GM23338 (cell line): Measurements from ENCODE around the gene EIF3L. TPM values are rescaled to one million over a fixed set of nuclear protein-coding genes. Genes with fewer than 3 reads are reported as not detected.

ENCODE experiments used
- ATAC-seq: fragments of 200-7000 bp; cut with Tn5 transposase; 3 replicates; pipeline ENCODE4 v1.9.1; 2020
- DNase-seq: peaks from one replicate; pipeline ENCODE4 v3.0.0-alpha.2; 2015; ENCODE audit warnings: low spot score
- H2AFZ ChIP-seq: fragments of 200-600 bp; sonication (generic); 2 replicates; pipeline ENCODE4 v1.8.0; 2016; ENCODE audit warnings: antibody characterized with exemption, mild to moderate bottlenecking, moderate library complexity
- H3F3A ChIP-seq: fragments of 200-600 bp; sonication (generic); replicated peaks from 2 replicates; pipeline ENCODE4 v1.8.0; 2017; ENCODE audit warnings: antibody characterized with exemption, mixed run types, low read depth
- H3K27ac ChIP-seq: fragments of 200-600 bp; sonication (generic); 2 replicates; pipeline ENCODE4 v1.6.1; 2016; ENCODE audit warnings: low read depth
- H3K27me3 ChIP-seq: fragments of 200-600 bp; sonication (generic); 2 replicates; pipeline ENCODE4 v1.8.0; 2016; ENCODE audit warnings: mild to moderate bottlenecking, mixed run types, moderate library complexity; ENCODE audit not compliant: insufficient read depth
- H3K36me3 ChIP-seq: fragments of 200-600 bp; sonication (generic); 2 replicates; pipeline ENCODE4 v1.8.0; 2016; ENCODE audit warnings: mild to moderate bottlenecking; ENCODE audit not compliant: insufficient read depth
- H3K4me1 ChIP-seq: fragments of 200-600 bp; sonication (generic); 2 replicates; pipeline ENCODE4 v1.8.0; 2016; ENCODE audit warnings: mild to moderate bottlenecking, moderate library complexity; ENCODE audit not compliant: insufficient read depth
- H3K4me2 ChIP-seq: fragments of 200-600 bp; sonication (generic); 2 replicates; pipeline ENCODE4 v1.7.1; 2017; ENCODE audit warnings: mixed run types
- H3K4me3 ChIP-seq: fragments of 200-600 bp; sonication (generic); 2 replicates; pipeline ENCODE4 v1.6.1; 2016; ENCODE audit warnings: mixed run types
- H3K79me2 ChIP-seq: fragments of 200-600 bp; sonication (generic); replicated peaks from 2 replicates; pipeline ENCODE4 v1.8.0; 2017; ENCODE audit warnings: mild to moderate bottlenecking; ENCODE audit not compliant: insufficient read depth
- H3K9me2 ChIP-seq: fragments of 200-600 bp; sonication (generic); 2 replicates; pipeline ENCODE4 v1.8.0; 2017; ENCODE audit not compliant: insufficient read depth
- H4K20me1 ChIP-seq: fragments of 200-600 bp; sonication (generic); replicated peaks from 2 replicates; pipeline ENCODE4 v1.8.0; 2017; ENCODE audit warnings: mild to moderate bottlenecking; ENCODE audit not compliant: insufficient read depth
- H3K27ac Mint-ChIP-seq: 2 replicates; pipeline ENCODE4 v1.8.0; 2020; ENCODE audit warnings: inconsistent platforms, mild to moderate bottlenecking, moderate library complexity, mixed read lengths
- H3K27me3 Mint-ChIP-seq: 3 replicates; pipeline ENCODE4 v1.8.0; 2022; ENCODE audit warnings: low read depth, mild to moderate bottlenecking, moderate library complexity, mixed read lengths, inconsistent platforms; ENCODE audit not compliant: insufficient read depth, poor library complexity
- H3K36me3 Mint-ChIP-seq: 3 replicates; pipeline ENCODE4 v1.8.0; 2021; ENCODE audit warnings: low read depth, mild to moderate bottlenecking, inconsistent platforms, moderate library complexity, mixed read lengths
- H3K4me1 Mint-ChIP-seq: 3 replicates; pipeline ENCODE4 v1.8.0; 2020; ENCODE audit warnings: mild to moderate bottlenecking, inconsistent platforms, mixed read lengths
- H3K4me3 Mint-ChIP-seq: 3 replicates; pipeline ENCODE4 v1.8.0; 2021; ENCODE audit warnings: moderate library complexity, mild to moderate bottlenecking, inconsistent platforms, mixed read lengths
- H3K9me3 Mint-ChIP-seq: 3 replicates; pipeline ENCODE4 v1.8.0; 2020; ENCODE audit warnings: moderate library complexity, mild to moderate bottlenecking, inconsistent platforms, mixed read lengths
- JUNB ChIP-seq: IDR thresholded peaks from one replicate; pipeline ENCODE4 v1.6.1; 2016; ENCODE audit warnings: antibody characterized with exemption; ENCODE audit not compliant: unreplicated experiment
- ZNF114 ChIP-seq: fragments of 250-450 bp; sonication (Bioruptor Pico); IDR thresholded peaks from 2 replicates; pipeline ENCODE4 v1.5.0; 2020; ENCODE audit warnings: mild to moderate bottlenecking, moderate library complexity
- polyA plus RNA-seq: library from polyadenylated mRNA; unstranded; fragments of >200 nt; fragmentation: Nextera tagmentation; extraction: Ambion mirVana; gene quantifications from 2 replicates; pipeline ENCODE4 v1.2.1, GENCODE V29; 2016
- total RNA-seq: library from RNA; depleted of rRNA; stranded (reverse); fragments of >200 nt; shearing (Covaris generic); gene quantifications from 2 replicates; pipeline ENCODE4 v1.2.3, GENCODE V29; 2014
- TF ChIP-seq, protein P1 (sequence below): IDR thresholded peaks from 2 replicates; pipeline ENCODE4 v1.6.1; 2016; ENCODE audit warnings: antibody characterized with exemption
- TF ChIP-seq, protein P2 (sequence below): fragments of 250-450 bp; sonication (Bioruptor Pico); IDR thresholded peaks from 2 replicates; pipeline ENCODE4 v1.5.0; 2020; ENCODE audit warnings: mild to moderate bottlenecking, moderate library complexity

EIF3L gene
- total and polyA plus RNA-seq, 2 experiments from 2014 or later: 430 to 459 TPM

DNA sequence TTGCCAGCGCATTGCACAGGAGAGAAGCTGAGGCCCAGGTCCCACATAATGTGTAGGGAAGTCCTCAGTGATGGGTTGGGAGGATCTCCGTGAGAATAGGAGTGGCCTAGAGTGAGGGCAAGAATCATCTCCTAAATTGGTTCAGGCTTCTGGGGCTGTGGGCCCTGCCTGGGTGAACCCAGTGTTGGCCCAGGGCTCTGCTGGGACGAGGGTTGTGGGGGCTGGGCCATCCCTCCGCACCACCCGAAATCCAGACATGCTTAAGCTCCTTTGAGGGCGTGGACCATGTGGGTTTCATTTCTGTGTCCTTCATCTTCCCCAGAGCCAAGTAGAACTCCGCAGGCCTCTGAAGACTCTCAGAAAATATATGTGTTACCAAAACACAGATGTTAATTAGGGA is 60.5 kb downstream of the EIF3L start:
- H3K4me2 ChIP-seq: no peak overlapping the region
- Mint-ChIP-seq H3K36me3 (peaks cover 11% of the 10 kb centered on the region), H3K9me3 (no peaks in the 10 kb centered on the region; the same call in 2 of the 3 replicates), H3K4me1 (peaks cover 41% of the 10 kb centered on the region), H3K4me3 (no peak overlapping the region; the same call in 2 of the 3 replicates), H3K27ac (no peak overlapping the region), H3K27me3 (peaks cover 13% of the 10 kb centered on the region)
- H3K4me3 ChIP-seq: no peak overlapping the region
- H3K79me2 ChIP-seq: no peaks in the 10 kb centered on the region; the same call in 1 of the 2 replicates
- H3K36me3 ChIP-seq: no peaks in the 10 kb centered on the region
- peaks cover 25% of the 10 kb centered on the region for H3K4me1 ChIP-seq
- ATAC-seq: no peak
- no peaks in the 10 kb centered on the region for H3K27me3 ChIP-seq
- peaks cover 3% of the 10 kb centered on the region; the same call in 1 of the 2 replicates for H3K9me2 ChIP-seq
- peak overlapping the region; percentile 66; the same call in 1 of the 2 replicates for H3K27ac ChIP-seq
- H3F3A ChIP-seq: peaks cover 20% of the 10 kb centered on the region
- TF ChIP-seq, protein P1, sequence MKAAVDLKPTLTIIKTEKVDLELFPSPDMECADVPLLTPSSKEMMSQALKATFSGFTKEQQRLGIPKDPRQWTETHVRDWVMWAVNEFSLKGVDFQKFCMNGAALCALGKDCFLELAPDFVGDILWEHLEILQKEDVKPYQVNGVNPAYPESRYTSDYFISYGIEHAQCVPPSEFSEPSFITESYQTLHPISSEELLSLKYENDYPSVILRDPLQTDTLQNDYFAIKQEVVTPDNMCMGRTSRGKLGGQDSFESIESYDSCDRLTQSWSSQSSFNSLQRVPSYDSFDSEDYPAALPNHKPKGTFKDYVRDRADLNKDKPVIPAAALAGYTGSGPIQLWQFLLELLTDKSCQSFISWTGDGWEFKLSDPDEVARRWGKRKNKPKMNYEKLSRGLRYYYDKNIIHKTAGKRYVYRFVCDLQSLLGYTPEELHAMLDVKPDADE: no peak
- TF ChIP-seq JUNB (no peak), ZNF114 (no peak)
- H4K20me1 ChIP-seq: no peaks in the 10 kb centered on the region; the same call in 1 of the 2 replicates
- H2AFZ ChIP-seq: no peak overlapping the region
- DNase-seq: no peak

DNA sequence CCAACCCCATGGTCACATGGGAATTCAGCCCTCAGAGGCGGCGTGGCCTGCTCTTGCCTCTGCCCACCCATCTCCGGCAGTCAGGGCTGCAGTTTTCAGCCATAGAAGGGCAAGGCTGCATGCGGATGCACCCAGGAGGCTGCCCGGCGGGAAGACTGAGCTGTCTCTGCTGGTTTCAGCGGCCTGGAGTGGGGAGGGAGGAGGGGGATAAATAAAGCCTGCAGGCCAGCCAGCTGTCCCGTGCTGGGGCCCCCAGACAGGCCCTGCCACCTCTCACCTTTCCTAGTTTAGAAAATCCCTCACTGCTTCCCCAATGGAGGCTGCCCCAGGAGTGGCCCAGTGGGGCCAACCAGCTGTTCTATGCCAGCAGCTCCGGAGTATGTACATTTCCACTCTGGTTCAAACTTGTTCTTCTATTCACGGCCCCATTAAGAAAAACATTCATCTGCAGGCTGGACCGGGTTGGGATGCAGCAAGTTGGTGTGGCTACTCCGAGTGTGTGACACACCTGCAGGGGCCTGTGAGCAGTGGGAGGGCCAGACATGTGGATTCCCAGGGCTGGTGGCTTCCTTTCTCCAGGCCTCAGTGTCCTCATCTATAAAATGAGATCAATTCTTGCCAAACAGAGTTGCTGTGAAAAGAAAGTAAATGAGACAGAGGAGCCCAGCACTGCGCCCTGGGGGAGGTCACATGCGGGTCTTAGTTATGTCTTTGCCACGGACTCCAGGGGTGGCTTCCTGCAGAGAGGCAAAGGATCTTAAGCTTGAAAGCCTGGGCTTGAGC is 61.9 kb downstream of the EIF3L start:
- no peak overlapping the region for H2AFZ ChIP-seq
- peaks cover 11% of the 10 kb centered on the region for H3F3A ChIP-seq
- no peaks in the 10 kb centered on the region for H3K9me2 ChIP-seq
- ATAC-seq: peak; percentile 16
- Mint-ChIP-seq H3K4me3 (no peak overlapping the region), H3K36me3 (peaks cover 11% of the 10 kb centered on the region), H3K4me1 (peaks cover 35% of the 10 kb centered on the region), H3K27me3 (peaks cover 8% of the 10 kb centered on the region), H3K9me3 (no peaks in the 10 kb centered on the region; the same call in 2 of the 3 replicates), H3K27ac (peak overlapping the region; percentile 45; the same call in 1 of the 2 replicates)
- TF ChIP-seq JUNB: no peak
- TF ChIP-seq, protein P2, sequence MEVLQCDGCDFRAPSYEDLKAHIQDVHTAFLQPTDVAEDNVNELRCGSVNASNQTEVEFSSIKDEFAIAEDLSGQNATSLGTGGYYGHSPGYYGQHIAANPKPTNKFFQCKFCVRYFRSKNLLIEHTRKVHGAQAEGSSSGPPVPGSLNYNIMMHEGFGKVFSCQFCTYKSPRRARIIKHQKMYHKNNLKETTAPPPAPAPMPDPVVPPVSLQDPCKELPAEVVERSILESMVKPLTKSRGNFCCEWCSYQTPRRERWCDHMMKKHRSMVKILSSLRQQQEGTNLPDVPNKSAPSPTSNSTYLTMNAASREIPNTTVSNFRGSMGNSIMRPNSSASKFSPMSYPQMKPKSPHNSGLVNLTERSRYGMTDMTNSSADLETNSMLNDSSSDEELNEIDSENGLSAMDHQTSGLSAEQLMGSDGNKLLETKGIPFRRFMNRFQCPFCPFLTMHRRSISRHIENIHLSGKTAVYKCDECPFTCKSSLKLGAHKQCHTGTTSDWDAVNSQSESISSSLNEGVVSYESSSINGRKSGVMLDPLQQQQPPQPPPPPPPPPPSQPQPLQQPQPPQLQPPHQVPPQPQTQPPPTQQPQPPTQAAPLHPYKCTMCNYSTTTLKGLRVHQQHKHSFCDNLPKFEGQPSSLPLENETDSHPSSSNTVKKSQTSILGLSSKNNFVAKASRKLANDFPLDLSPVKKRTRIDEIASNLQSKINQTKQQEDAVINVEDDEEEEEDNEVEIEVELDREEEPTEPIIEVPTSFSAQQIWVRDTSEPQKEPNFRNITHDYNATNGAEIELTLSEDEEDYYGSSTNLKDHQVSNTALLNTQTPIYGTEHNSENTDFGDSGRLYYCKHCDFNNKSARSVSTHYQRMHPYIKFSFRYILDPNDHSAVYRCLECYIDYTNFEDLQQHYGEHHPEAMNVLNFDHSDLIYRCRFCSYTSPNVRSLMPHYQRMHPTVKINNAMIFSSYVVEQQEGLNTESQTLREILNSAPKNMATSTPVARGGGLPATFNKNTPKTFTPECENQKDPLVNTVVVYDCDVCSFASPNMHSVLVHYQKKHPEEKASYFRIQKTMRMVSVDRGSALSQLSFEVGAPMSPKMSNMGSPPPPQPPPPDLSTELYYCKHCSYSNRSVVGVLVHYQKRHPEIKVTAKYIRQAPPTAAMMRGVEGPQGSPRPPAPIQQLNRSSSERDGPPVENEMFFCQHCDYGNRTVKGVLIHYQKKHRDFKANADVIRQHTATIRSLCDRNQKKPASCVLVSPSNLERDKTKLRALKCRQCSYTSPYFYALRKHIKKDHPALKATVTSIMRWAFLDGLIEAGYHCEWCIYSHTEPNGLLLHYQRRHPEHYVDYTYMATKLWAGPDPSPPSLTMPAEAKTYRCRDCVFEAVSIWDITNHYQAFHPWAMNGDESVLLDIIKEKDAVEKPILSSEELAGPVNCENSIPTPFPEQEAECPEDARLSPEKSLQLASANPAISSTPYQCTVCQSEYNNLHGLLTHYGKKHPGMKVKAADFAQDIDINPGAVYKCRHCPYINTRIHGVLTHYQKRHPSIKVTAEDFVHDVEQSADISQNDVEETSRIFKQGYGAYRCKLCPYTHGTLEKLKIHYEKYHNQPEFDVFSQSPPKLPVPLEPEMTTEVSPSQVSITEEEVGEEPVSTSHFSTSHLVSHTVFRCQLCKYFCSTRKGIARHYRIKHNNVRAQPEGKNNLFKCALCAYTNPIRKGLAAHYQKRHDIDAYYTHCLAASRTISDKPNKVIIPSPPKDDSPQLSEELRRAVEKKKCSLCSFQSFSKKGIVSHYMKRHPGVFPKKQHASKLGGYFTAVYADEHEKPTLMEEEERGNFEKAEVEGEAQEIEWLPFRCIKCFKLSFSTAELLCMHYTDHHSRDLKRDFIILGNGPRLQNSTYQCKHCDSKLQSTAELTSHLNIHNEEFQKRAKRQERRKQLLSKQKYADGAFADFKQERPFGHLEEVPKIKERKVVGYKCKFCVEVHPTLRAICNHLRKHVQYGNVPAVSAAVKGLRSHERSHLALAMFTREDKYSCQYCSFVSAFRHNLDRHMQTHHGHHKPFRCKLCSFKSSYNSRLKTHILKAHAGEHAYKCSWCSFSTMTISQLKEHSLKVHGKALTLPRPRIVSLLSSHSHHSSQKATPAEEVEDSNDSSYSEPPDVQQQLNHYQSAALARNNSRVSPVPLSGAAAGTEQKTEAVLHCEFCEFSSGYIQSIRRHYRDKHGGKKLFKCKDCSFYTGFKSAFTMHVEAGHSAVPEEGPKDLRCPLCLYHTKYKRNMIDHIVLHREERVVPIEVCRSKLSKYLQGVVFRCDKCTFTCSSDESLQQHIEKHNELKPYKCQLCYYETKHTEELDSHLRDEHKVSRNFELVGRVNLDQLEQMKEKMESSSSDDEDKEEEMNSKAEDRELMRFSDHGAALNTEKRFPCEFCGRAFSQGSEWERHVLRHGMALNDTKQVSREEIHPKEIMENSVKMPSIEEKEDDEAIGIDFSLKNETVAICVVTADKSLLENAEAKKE: no peak
- H3K4me1 ChIP-seq: peaks cover 16% of the 10 kb centered on the region
- peak overlapping the region; percentile 62 for H3K4me2 ChIP-seq
- no peaks in the 10 kb centered on the region for H3K27me3 ChIP-seq
- no peak overlapping the region for H3K4me3 ChIP-seq
- no peaks in the 10 kb centered on the region; the same call in 1 of the 2 replicates for H4K20me1 ChIP-seq
- H3K27ac ChIP-seq: peak overlapping the region; percentile 45; the same call in 1 of the 2 replicates
- no peaks in the 10 kb centered on the region; the same call in 1 of the 2 replicates for H3K79me2 ChIP-seq
- H3K36me3 ChIP-seq: no peaks in the 10 kb centered on the region
- no peak for DNase-seq
